Mesothelial cell of epicardium (in vitro differentiated cells): ENCODE measurements around the gene TCTA. TPM values are rescaled to one million over a fixed set of nuclear protein-coding genes. Genes with fewer than 3 reads are reported as not detected.

ENCODE experiments used
- DNase-seq, 2 experiments: peaks; one replicate each; pipeline ENCODE4 v3.0.0; 2021; ENCODE audit warnings: low spot score in 2 of 2; ENCODE audit not compliant: unreplicated experiment in 2 of 2
- H3K27ac Mint-ChIP-seq: 2 replicates; pipeline ENCODE4 v1.8.0; 2021; ENCODE audit warnings: mixed read lengths
- H3K27me3 Mint-ChIP-seq: 2 replicates; pipeline ENCODE4 v1.8.0; 2021; ENCODE audit warnings: low read depth, mixed read lengths
- H3K36me3 Mint-ChIP-seq: 2 replicates; pipeline ENCODE4 v1.8.0; 2021; ENCODE audit warnings: mixed read lengths
- H3K4me1 Mint-ChIP-seq: 2 replicates; pipeline ENCODE4 v1.8.0; 2021; ENCODE audit warnings: mixed read lengths
- H3K4me3 Mint-ChIP-seq: 2 replicates; pipeline ENCODE4 v1.8.0; 2021; ENCODE audit warnings: mild to moderate bottlenecking, moderate library complexity, mixed read lengths
- H3K9me3 Mint-ChIP-seq: 2 replicates; pipeline ENCODE4 v1.8.0; 2021; ENCODE audit warnings: mixed read lengths
- total RNA-seq: library from RNA; stranded (reverse); gene quantifications from 3 replicates; pipeline ENCODE4 v1.2.1, GENCODE V29; 2021
- TF ChIP-seq, protein P1 (sequence below): fragments of 200-600 bp; sonication (generic); IDR thresholded peaks from one replicate; pipeline ENCODE4 v1.5.0; 2021; ENCODE audit warnings: antibody characterized with exemption; ENCODE audit not compliant: unreplicated experiment

The TCTA gene
- total RNA-seq, 1 donor from 2014 or later, result 15.8 TPM

DNA sequence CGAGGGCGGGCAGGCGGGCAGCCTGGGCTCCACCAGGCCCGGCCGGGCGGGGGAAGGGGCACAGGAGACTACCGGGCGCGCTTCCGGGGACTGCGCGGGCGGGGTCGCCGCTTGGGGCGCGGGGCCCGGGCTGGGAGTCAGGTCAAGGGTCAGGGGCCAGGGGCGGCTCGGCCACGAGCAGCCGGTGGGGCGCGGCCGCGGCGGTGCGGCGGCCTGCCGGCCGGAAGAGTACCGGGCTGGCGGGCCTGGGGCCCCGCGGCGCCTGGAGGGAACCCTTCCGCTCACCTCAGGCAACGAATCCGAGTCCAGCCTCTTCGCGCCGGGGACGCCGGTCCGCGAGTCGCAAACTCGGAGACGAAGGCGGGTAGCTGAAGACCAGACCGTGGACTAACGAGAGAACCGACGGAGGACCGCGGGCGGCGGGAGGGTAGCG lies 672 bp upstream of the TCTA start:
- Mint-ChIP-seq H3K9me3 (no peaks in the 10 kb centered on the region), H3K4me1 (peaks cover 39% of the 10 kb centered on the region), H3K27ac (peak overlapping the region; percentile 91), H3K27me3 (no peaks in the 10 kb centered on the region), H3K4me3 (peak overlapping the region; percentile 92), H3K36me3 (no peaks in the 10 kb centered on the region)
- TF ChIP-seq, protein P1, sequence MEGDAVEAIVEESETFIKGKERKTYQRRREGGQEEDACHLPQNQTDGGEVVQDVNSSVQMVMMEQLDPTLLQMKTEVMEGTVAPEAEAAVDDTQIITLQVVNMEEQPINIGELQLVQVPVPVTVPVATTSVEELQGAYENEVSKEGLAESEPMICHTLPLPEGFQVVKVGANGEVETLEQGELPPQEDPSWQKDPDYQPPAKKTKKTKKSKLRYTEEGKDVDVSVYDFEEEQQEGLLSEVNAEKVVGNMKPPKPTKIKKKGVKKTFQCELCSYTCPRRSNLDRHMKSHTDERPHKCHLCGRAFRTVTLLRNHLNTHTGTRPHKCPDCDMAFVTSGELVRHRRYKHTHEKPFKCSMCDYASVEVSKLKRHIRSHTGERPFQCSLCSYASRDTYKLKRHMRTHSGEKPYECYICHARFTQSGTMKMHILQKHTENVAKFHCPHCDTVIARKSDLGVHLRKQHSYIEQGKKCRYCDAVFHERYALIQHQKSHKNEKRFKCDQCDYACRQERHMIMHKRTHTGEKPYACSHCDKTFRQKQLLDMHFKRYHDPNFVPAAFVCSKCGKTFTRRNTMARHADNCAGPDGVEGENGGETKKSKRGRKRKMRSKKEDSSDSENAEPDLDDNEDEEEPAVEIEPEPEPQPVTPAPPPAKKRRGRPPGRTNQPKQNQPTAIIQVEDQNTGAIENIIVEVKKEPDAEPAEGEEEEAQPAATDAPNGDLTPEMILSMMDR, result no peak
- peak; percentile 35 to 69 for DNase-seq

DNA sequence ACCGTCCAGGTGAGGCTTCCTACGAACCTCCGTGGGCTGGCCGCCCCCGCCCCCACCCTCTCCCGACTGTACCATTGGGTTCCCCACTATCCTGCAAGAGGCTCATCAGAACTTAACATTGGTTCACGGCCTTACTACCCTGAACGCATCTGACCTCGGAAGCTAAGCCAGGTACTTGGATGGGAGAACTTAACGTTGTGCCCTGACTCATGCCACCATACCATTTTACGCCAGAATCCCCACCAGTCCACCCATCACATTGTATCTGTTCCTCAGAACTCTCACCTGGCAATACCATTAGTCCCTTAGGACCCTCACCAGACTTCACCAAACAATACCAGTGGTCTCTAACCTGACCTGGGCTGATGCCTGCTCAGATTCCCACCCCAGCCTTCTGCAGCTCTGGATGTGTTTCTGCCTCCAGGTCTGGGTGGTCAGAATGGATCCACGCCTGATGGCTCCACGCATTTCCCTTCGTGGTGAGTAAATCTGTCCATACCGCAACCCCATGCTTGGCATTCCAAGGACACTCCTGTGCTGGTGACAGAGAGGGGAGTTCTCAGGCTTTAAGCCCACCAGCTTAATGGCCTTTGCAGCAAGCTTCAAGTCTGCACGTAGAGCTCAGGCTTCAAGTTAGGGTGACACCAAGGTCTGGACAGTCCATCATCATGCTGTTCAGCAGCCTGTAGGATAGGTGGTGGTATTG lies 562 bp downstream of the TCTA start:
- no peaks in the 10 kb centered on the region for H3K9me3 Mint-ChIP-seq
- H3K27me3 Mint-ChIP-seq, result no peaks in the 10 kb centered on the region
- H3K4me3 Mint-ChIP-seq, result peak overlapping the region; percentile 92
- H3K36me3 Mint-ChIP-seq, result peaks cover under 1% of the 10 kb centered on the region
- peaks cover 32% of the 10 kb centered on the region for H3K4me1 Mint-ChIP-seq
- H3K27ac Mint-ChIP-seq, result peak overlapping the region; percentile 96
- TF ChIP-seq, protein P1, result no peak
- no peak for DNase-seq

DNA sequence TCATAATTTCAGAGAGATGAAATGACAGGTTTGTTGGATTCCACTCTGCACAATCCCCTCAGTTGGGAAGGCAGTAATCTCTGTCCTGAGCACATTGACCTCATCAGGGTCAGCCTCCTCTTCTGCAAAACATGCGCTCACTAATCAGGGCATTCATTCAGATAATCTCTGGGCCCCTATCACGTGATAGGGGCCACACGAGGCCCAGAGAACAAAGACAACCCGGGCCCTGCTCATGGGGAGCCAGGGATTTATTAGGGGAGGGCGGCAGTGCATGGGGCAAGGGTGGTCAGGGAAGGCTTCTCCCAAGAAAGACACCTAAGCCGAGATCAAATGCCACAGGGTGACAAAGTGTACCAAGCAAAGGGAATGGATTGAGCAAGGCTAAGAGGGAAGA lies 1.1 kb downstream of the TCTA start:
- Mint-ChIP-seq H3K4me1 (peaks cover 30% of the 10 kb centered on the region), H3K27ac (peak overlapping the region; percentile 96), H3K36me3 (peaks cover 3% of the 10 kb centered on the region), H3K27me3 (no peaks in the 10 kb centered on the region), H3K4me3 (peak overlapping the region; percentile 92), H3K9me3 (no peaks in the 10 kb centered on the region)
- no peak for DNase-seq
- TF ChIP-seq, protein P1, result no peak

GRCh38 chr3:49414753-49415152 lies 2.5 kb downstream of the TCTA start:
- no peak for DNase-seq
- no peaks in the 10 kb centered on the region for H3K27me3 Mint-ChIP-seq
- no peaks in the 10 kb centered on the region for H3K9me3 Mint-ChIP-seq
- H3K4me3 Mint-ChIP-seq, result no peak overlapping the region
- TF ChIP-seq, protein P1, result no peak
- peaks cover 7% of the 10 kb centered on the region for H3K36me3 Mint-ChIP-seq
- H3K27ac Mint-ChIP-seq, result no peak overlapping the region
- peaks cover 23% of the 10 kb centered on the region for H3K4me1 Mint-ChIP-seq

GRCh38 chr3:49415931-49416601 lies 3.8 kb downstream of the TCTA start:
- no peaks in the 10 kb centered on the region for H3K27me3 Mint-ChIP-seq
- DNase-seq, result no peak
- no peaks in the 10 kb centered on the region for H3K9me3 Mint-ChIP-seq
- H3K4me1 Mint-ChIP-seq, result peaks cover 10% of the 10 kb centered on the region
- TF ChIP-seq, protein P1, result no peak
- H3K4me3 Mint-ChIP-seq, result no peak overlapping the region
- peaks cover 7% of the 10 kb centered on the region for H3K36me3 Mint-ChIP-seq
- peak overlapping the region; percentile 28 for H3K27ac Mint-ChIP-seq
